ENCODE data around the gene NXPH3.

DNA sequence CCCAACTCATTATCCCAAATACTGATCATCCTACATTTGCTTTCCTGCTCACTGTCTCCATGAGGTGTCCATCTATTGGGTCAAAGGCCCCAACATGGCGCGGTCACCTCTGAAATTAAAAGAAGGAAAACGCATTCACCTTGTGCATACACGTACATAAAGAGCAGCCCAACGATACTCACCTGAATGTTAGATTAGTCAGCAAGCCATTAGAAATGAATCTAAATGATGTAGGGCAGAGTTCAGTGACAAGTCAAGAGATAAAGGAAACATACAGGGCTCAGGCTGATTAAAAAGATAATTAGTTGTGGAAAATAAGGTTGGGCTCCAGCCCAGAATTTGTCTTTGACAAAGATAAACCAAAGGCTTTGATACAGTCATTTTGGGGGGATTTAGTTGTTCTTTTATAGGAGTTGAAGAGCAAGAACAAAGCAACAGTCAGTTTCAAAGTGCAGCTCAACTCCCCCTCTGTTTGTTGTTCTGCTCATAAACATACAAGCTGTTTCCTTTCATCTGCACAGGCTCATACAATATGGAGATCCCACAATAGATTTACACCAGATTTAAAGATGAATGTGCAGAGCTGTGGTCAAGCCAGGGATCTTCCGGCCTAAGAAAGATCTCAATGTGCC is 21.1 kb downstream of the NXPH3 start:
- TF ChIP-seq, protein P1, sequence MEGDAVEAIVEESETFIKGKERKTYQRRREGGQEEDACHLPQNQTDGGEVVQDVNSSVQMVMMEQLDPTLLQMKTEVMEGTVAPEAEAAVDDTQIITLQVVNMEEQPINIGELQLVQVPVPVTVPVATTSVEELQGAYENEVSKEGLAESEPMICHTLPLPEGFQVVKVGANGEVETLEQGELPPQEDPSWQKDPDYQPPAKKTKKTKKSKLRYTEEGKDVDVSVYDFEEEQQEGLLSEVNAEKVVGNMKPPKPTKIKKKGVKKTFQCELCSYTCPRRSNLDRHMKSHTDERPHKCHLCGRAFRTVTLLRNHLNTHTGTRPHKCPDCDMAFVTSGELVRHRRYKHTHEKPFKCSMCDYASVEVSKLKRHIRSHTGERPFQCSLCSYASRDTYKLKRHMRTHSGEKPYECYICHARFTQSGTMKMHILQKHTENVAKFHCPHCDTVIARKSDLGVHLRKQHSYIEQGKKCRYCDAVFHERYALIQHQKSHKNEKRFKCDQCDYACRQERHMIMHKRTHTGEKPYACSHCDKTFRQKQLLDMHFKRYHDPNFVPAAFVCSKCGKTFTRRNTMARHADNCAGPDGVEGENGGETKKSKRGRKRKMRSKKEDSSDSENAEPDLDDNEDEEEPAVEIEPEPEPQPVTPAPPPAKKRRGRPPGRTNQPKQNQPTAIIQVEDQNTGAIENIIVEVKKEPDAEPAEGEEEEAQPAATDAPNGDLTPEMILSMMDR (IDR thresholded peaks at IDR 0.05; ENCODE audit: borderline replicate concordance, extremely low read depth, low read length, poor library complexity, severe bottlenecking) = no peak
- TF ChIP-seq EZH2 (IDR thresholded peaks at IDR 0.05; ENCODE audit: borderline replicate concordance, low read depth, low read length, severe bottlenecking) = no peak

Data from DND-41 (cell line).